ENCODE results near the gene GRIN2D.

Gene GRIN2D

DNA sequence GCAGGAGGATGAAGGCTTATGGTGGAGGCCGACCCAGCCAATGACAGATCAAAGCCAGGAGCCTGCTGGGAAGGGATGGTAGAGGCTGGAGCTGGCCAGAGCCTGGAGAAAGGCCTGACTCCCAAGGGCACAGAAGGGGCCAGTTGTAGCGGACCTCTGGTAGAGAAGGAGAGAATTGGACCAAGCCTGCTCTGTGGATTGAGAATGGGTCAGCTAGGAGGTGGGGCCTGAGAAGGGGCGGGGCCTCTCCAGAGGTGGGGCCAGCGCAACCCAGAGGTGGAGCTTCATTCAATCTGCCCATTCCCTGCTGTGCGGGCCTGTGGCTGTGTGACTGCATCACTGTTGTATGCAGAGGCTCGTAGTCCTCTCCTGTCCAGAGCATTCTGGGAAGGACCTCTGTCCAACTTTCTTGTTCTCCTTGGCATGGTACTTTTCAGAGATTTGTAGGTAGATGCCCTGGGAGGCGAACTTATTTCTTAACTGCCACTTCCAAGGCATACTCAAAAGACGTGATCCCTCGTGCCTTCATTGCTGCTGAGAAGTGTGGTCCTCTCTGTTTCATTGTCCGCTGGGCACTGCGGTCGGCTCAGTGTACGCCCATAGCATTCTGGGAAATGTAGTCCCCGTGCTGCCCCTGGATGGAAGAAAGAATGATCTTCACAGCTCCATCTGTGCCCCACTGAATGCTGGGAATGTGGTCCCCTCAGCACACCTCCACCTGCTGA, 6.7 kb downstream of the GRIN2D start:
- H3K4me3 ChIP-seq (ENCODE audit: low read depth in 1 of 2, low read length in 2 of 2), result peak overlapping the region in 1 of 2 donors; percentile 37
- no peak overlapping the region for H3K9ac ChIP-seq (ENCODE audit: low read length)
- H3K36me3 ChIP-seq (ENCODE audit: insufficient read depth, low read length), result no peaks in the 10 kb centered on the region
- peaks cover 29 to 34% of the 10 kb centered on the region in 2 donors for H3K27me3 ChIP-seq (ENCODE audit: control insufficient read depth in 1 of 2, insufficient read depth in 2 of 2, low read length in 2 of 2)
- H3K9me3 ChIP-seq (ENCODE audit: low read length), result no peaks in the 10 kb centered on the region
- H3K4me1 ChIP-seq (ENCODE audit: insufficient read depth, low read length), result peaks cover 11% of the 10 kb centered on the region
- H3K27ac ChIP-seq (ENCODE audit: low read depth, low read length), result no peak overlapping the region

- no peak overlapping the region for H3K4me3 ChIP-seq (ENCODE audit: low read depth in 1 of 2, low read length in 2 of 2)
- peaks cover 18 to 23% of the 10 kb centered on the region in 2 donors for H3K27me3 ChIP-seq (ENCODE audit: control insufficient read depth in 1 of 2, insufficient read depth in 2 of 2, low read length in 2 of 2)
- H3K9me3 ChIP-seq (ENCODE audit: low read length), result no peaks in the 10 kb centered on the region
- no peak overlapping the region for H3K9ac ChIP-seq (ENCODE audit: low read length)
- peaks cover 11% of the 10 kb centered on the region for H3K4me1 ChIP-seq (ENCODE audit: insufficient read depth, low read length)
- no peaks in the 10 kb centered on the region for H3K36me3 ChIP-seq (ENCODE audit: insufficient read depth, low read length)
- H3K27ac ChIP-seq (ENCODE audit: low read depth, low read length), result no peak overlapping the region
Observed at GRCh38 chr19:48401287-48401686, 7.8 kb downstream of the GRIN2D start.

GRCh38 chr19:48403606-48404005, 10.1 kb downstream of the GRIN2D start:
- Histone ChIP-seq H3K27me3 (ENCODE audit: control insufficient read depth in 1 of 2, insufficient read depth in 2 of 2, low read length in 2 of 2) (peaks cover 0 to 4% of the 10 kb centered on the region in 2 donors), H3K4me3 (ENCODE audit: low read depth in 1 of 2, low read length in 2 of 2) (no peak overlapping the region), H3K27ac (ENCODE audit: low read depth, low read length) (no peak overlapping the region), H3K9me3 (ENCODE audit: low read length) (no peaks in the 10 kb centered on the region), H3K4me1 (ENCODE audit: insufficient read depth, low read length) (no peaks in the 10 kb centered on the region), H3K9ac (ENCODE audit: low read length) (no peak overlapping the region), H3K36me3 (ENCODE audit: insufficient read depth, low read length) (no peaks in the 10 kb centered on the region)

GRCh38 chr19:48405010-48405659, 11.7 kb downstream of the GRIN2D start:
- no peak overlapping the region for H3K4me3 ChIP-seq (ENCODE audit: low read depth in 1 of 2, low read length in 2 of 2)
- H3K27me3 ChIP-seq (ENCODE audit: control insufficient read depth in 1 of 2, insufficient read depth in 2 of 2, low read length in 2 of 2), result no peaks in the 10 kb centered on the region
- H3K9me3 ChIP-seq (ENCODE audit: low read length), result no peaks in the 10 kb centered on the region
- H3K27ac ChIP-seq (ENCODE audit: low read depth, low read length), result no peak overlapping the region
- H3K36me3 ChIP-seq (ENCODE audit: insufficient read depth, low read length), result no peaks in the 10 kb centered on the region
- H3K4me1 ChIP-seq (ENCODE audit: insufficient read depth, low read length), result no peaks in the 10 kb centered on the region
- H3K9ac ChIP-seq (ENCODE audit: low read length), result no peak overlapping the region

DNA sequence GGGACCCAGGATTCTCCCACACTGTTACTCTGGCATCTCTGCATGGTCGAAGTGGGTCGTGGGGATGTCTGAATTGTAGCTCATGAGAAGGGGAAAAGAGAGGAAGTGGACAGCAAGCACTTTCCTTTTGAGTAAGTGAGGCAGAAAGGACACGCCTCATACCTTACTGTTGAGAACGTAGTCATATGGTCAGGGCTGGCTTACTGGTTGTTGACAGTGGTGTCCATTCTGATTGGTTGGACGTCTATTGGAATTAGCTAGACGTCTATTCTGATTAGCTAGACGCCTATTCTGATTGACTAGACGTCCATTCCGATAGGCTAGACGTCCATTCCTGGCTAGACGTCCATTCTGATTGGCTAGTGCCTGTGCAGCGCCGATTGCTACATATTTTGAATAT, 12.4 kb downstream of the GRIN2D start:
- Histone ChIP-seq H3K27ac (ENCODE audit: low read depth, low read length) (no peak overlapping the region), H3K9me3 (ENCODE audit: low read length) (no peaks in the 10 kb centered on the region), H3K36me3 (ENCODE audit: insufficient read depth, low read length) (no peaks in the 10 kb centered on the region), H3K27me3 (ENCODE audit: control insufficient read depth in 1 of 2, insufficient read depth in 2 of 2, low read length in 2 of 2) (no peaks in the 10 kb centered on the region), H3K4me3 (ENCODE audit: low read depth in 1 of 2, low read length in 2 of 2) (no peak overlapping the region), H3K4me1 (ENCODE audit: insufficient read depth, low read length) (no peaks in the 10 kb centered on the region), H3K9ac (ENCODE audit: low read length) (no peak overlapping the region)

- H3K27me3 ChIP-seq (ENCODE audit: control insufficient read depth in 1 of 2, insufficient read depth in 2 of 2, low read length in 2 of 2), result peaks cover 0 to 34% of the 10 kb centered on the region in 2 donors
- H3K9ac ChIP-seq (ENCODE audit: low read length), result no peak overlapping the region
- H3K36me3 ChIP-seq (ENCODE audit: insufficient read depth, low read length), result no peaks in the 10 kb centered on the region
- H3K27ac ChIP-seq (ENCODE audit: low read depth, low read length), result no peak overlapping the region
- H3K9me3 ChIP-seq (ENCODE audit: low read length), result no peaks in the 10 kb centered on the region
- H3K4me3 ChIP-seq (ENCODE audit: low read depth in 1 of 2, low read length in 2 of 2), result no peak overlapping the region
- no peaks in the 10 kb centered on the region for H3K4me1 ChIP-seq (ENCODE audit: insufficient read depth, low read length)
Observed at GRCh38 chr19:48413879-48414587, 20.6 kb downstream of the GRIN2D start.

DNA sequence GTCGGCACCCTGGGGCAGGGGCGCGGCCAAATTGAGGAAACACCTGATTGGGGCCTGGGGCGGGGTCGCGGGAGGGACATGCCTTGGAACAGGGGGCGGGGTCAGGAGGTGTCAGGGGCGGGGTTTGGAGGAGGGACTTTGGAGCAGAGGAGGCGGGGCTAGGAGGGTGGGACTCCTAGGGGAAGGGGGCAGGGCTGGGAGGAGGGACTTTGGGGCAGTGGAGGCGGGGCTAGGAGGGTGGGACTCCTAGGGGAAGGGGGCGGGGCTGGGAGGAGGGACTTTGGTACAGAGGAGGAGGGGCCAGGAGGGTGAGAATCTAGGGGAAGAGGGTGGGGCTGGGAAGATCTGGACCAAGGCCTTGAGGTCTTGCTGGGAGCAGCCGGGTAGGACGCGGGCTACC, 21.9 kb downstream of the GRIN2D start:
- Histone ChIP-seq H3K4me1 (ENCODE audit: insufficient read depth, low read length) (no peaks in the 10 kb centered on the region), H3K27me3 (ENCODE audit: control insufficient read depth in 1 of 2, insufficient read depth in 2 of 2, low read length in 2 of 2) (peaks cover 0 to 34% of the 10 kb centered on the region in 2 donors), H3K4me3 (ENCODE audit: low read depth in 1 of 2, low read length in 2 of 2) (no peak overlapping the region), H3K9ac (ENCODE audit: low read length) (no peak overlapping the region), H3K36me3 (ENCODE audit: insufficient read depth, low read length) (no peaks in the 10 kb centered on the region), H3K9me3 (ENCODE audit: low read length) (no peaks in the 10 kb centered on the region), H3K27ac (ENCODE audit: low read depth, low read length) (no peak overlapping the region)

GRCh38 chr19:48415806-48416221, 22.3 kb downstream of the GRIN2D start:
- Histone ChIP-seq H3K4me3 (ENCODE audit: low read depth in 1 of 2, low read length in 2 of 2) (no peak overlapping the region), H3K9ac (ENCODE audit: low read length) (no peak overlapping the region), H3K9me3 (ENCODE audit: low read length) (no peaks in the 10 kb centered on the region), H3K27me3 (ENCODE audit: control insufficient read depth in 1 of 2, insufficient read depth in 2 of 2, low read length in 2 of 2) (peaks cover 0 to 34% of the 10 kb centered on the region in 2 donors), H3K36me3 (ENCODE audit: insufficient read depth, low read length) (no peaks in the 10 kb centered on the region), H3K27ac (ENCODE audit: low read depth, low read length) (no peak overlapping the region), H3K4me1 (ENCODE audit: insufficient read depth, low read length) (no peaks in the 10 kb centered on the region)

DNA sequence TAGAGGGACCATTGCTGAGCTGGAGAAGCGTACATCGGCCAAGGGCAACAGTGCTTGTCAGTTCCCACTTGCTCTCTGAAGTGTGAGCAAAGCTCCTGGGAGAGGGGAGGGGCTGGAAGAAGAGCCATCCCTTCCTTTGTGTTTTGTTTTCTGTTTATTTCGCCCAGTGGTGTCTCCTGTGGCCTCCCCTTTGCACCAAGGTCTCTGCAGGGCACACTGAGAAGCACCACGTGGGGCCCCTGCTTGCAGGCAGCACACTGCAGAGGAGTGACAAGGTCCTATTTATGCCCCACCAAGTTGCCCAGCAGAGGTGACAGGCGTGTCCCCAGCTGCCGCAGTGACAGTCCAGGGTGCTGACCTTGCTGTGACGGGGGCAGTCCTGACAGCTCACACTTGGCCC, 24.0 kb downstream of the GRIN2D start:
- no peaks in the 10 kb centered on the region for H3K9me3 ChIP-seq (ENCODE audit: low read length)
- H3K36me3 ChIP-seq (ENCODE audit: insufficient read depth, low read length), result no peaks in the 10 kb centered on the region
- peaks cover 0 to 34% of the 10 kb centered on the region in 2 donors for H3K27me3 ChIP-seq (ENCODE audit: control insufficient read depth in 1 of 2, insufficient read depth in 2 of 2, low read length in 2 of 2)
- no peak overlapping the region for H3K4me3 ChIP-seq (ENCODE audit: low read depth in 1 of 2, low read length in 2 of 2)
- H3K9ac ChIP-seq (ENCODE audit: low read length), result no peak overlapping the region
- H3K27ac ChIP-seq (ENCODE audit: low read depth, low read length), result no peak overlapping the region
- H3K4me1 ChIP-seq (ENCODE audit: insufficient read depth, low read length), result no peaks in the 10 kb centered on the region

DNA sequence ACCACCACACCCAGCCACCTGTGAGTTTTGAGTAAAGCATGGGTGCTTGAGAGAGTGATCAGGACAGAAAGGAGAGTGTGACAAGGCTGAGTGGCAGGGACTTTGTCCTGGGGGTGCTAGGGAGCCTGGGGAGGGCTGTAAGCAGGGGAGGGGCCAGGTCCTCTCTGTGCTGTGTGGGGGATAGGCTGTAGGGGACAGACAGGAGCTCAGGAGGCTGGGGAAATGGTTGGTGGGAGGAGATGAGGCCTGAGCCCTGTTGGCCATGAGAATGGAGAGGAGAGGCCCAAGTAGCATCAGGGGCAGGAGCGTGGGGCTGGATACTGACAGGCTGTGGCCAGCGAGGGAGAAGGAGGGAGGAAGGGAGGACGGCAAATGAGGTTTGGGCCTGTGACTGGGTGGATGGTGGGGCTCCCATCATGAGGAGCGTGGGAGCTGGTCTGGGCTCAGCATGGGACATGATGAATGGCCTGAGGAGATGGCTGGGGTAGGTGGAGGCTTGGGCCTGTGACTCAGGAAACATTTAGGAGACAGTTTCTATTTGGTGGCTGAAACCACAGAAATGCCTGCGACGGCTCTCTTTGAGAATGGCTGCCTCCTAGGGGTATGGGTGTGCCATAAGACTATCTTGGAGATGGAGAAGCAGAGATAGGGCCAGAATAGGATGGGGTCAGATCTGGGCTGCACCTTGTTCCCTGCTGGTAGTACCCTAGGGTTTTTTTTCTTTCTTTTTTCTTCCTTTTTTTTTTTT, 25.0 kb downstream of the GRIN2D start:
- H3K9me3 ChIP-seq (ENCODE audit: low read length), result no peaks in the 10 kb centered on the region
- H3K4me1 ChIP-seq (ENCODE audit: insufficient read depth, low read length), result no peaks in the 10 kb centered on the region
- H3K4me3 ChIP-seq (ENCODE audit: low read depth in 1 of 2, low read length in 2 of 2), result no peak overlapping the region
- no peaks in the 10 kb centered on the region for H3K36me3 ChIP-seq (ENCODE audit: insufficient read depth, low read length)
- H3K9ac ChIP-seq (ENCODE audit: low read length), result no peak overlapping the region
- H3K27ac ChIP-seq (ENCODE audit: low read depth, low read length), result no peak overlapping the region
- H3K27me3 ChIP-seq (ENCODE audit: control insufficient read depth in 1 of 2, insufficient read depth in 2 of 2, low read length in 2 of 2), result peaks cover 0 to 34% of the 10 kb centered on the region in 2 donors
